Measurements from ENCODE around the gene SPAG6. TPM values are rescaled to one million over a fixed set of nuclear protein-coding genes. Genes with fewer than 3 reads are reported as not detected.

The SPAG6 gene
- polyA plus RNA-seq, 3 donors: 0.11 to 0.13 TPM; not detected in 1

GRCh38 chr10:22339761-22340328 is 5.5 kb upstream of the SPAG6 start:
- Histone ChIP-seq H3K4me3 (replicated peaks in 1 of 3; ENCODE audit: low read depth in 2 of 3, low read length in 3 of 3) (peak overlapping the region; percentile 50 to 87 (median 76)), H3K4me2 (replicated peaks; ENCODE audit: extremely low read depth, low read length, poor library complexity, severe bottlenecking) (peak overlapping the region; percentile 78), H4K20me1 (ENCODE audit: insufficient read depth, low read length) (no peaks in the 10 kb centered on the region), H2AFZ (ENCODE audit: insufficient read depth, low read depth, low read length, poor library complexity, severe bottlenecking) (peak overlapping the region; percentile 89), H3K36me3 (replicated peaks in 1 of 2; ENCODE audit: control insufficient read depth in 1 of 2, insufficient read depth in 2 of 2, low read length in 2 of 2) (no peaks in the 10 kb centered on the region), H3K27me3 (ENCODE audit: control insufficient read depth in 2 of 2, insufficient read depth in 2 of 2, low read length in 2 of 2) (peaks cover 76 to 90% of the 10 kb centered on the region in 2 donors), H3K79me2 (ENCODE audit: insufficient read depth, low read length) (no peaks in the 10 kb centered on the region), H3K9ac (ENCODE audit: insufficient read depth, low read length, poor library complexity, severe bottlenecking) (peak overlapping the region; percentile 92), H3K4me1 (ENCODE audit: control insufficient read depth in 1 of 2, insufficient read depth in 2 of 2, low read length in 2 of 2) (peaks cover 34 to 41% of the 10 kb centered on the region in 2 donors), H3K27ac (ENCODE audit: low read depth in 1 of 2, low read length in 2 of 2) (peak overlapping the region; percentile 77 to 80), H3K9me3 (replicated peaks in 1 of 2; ENCODE audit: control insufficient read depth in 1 of 2, insufficient read depth in 1 of 2, low read length in 2 of 2) (peaks cover 2 to 39% of the 10 kb centered on the region in 2 donors)
- TF ChIP-seq CTCF (IDR thresholded peaks at IDR 0.05): no peak
- H3K36me3 Mint-ChIP-seq: peaks cover 2 to 15% of the 10 kb centered on the region in 2 donors
- peaks cover 80 to 93% (median 84%) of the 10 kb centered on the region in 3 donors for H3K27me3 Mint-ChIP-seq (ENCODE audit: low read depth in 3 of 3)
- no peak for DNase-seq
- peaks cover 43% of the 10 kb centered on the region for H3K4me1 Mint-ChIP-seq
- peak overlapping the region; percentile 90 to 94 for H3K4me3 Mint-ChIP-seq
- H3K27ac Mint-ChIP-seq: peak overlapping the region; percentile 88 to 97 (median 95)
- intact Hi-C loops (cut with micrococcal nuclease): loop anchor here (10.0 kb wide), 3 partner anchors 95 to 825 kb away; partner anchors contain the start of gene DNAJC1 (in 1 of the 2)
- WGBS (ENCODE audit: insufficient coverage): 0% methylated on average over 6 of the region's 13 CpGs
- H3K9me3 Mint-ChIP-seq: peaks cover 0 to 35% (median 26%) of the 10 kb centered on the region in 7 donors

DNA sequence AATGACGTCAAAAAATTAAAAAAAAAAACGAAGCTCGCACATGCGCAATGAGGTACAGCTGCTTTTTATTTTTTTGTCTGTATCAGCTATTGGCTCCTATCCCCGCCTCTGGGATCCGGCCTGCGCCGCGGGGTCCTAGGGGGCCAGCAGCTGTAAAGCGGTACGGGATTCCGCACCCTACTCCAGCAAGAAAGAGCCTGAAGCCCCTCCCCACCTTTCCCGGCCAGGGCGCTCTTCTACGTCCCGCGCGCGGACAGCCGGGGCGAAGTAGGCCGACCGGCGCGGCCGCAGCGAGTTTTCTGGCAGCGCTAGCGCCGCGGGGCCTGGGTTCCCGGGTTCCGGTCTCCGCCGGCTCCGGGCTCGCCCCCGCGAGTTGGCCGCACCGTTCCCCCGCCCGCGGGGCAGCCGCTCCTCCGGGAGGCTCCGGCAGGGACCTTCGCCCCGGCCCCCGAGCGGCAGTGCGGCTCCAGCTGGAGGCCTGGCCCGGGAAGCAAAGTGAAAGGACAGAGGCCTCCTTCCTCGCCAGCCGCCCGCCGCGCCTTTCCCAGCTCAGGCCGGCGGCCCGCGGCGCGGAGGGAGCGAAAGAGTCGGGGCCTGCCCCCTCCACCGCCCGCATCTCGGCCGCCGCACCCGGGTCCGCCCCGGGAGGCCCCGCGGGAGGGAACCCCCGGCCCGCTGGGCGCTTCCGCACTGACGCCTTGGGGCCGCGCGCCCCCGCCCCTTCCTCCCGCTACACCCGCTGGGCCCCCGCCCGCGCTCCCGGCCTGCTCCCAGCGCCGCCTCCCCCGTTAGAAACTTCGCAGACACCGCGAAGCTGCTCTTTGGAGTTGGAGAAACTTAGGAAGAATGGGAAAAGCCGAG is 4.7 kb upstream of the SPAG6 start:
- DNase-seq: peak; percentile 75 to 78 (median 77)
- Histone ChIP-seq H3K4me3 (replicated peaks in 1 of 3; ENCODE audit: low read depth in 2 of 3, low read length in 3 of 3) (peak overlapping the region; percentile 50 to 87 (median 76)), H3K79me2 (ENCODE audit: insufficient read depth, low read length) (no peaks in the 10 kb centered on the region), H3K4me1 (ENCODE audit: control insufficient read depth in 1 of 2, insufficient read depth in 2 of 2, low read length in 2 of 2) (peaks cover 34 to 41% of the 10 kb centered on the region in 2 donors), H2AFZ (ENCODE audit: insufficient read depth, low read depth, low read length, poor library complexity, severe bottlenecking) (peak overlapping the region; percentile 89), H3K36me3 (replicated peaks in 1 of 2; ENCODE audit: control insufficient read depth in 1 of 2, insufficient read depth in 2 of 2, low read length in 2 of 2) (no peaks in the 10 kb centered on the region), H3K4me2 (replicated peaks; ENCODE audit: extremely low read depth, low read length, poor library complexity, severe bottlenecking) (peak overlapping the region; percentile 78), H4K20me1 (ENCODE audit: insufficient read depth, low read length) (no peaks in the 10 kb centered on the region), H3K9ac (ENCODE audit: insufficient read depth, low read length, poor library complexity, severe bottlenecking) (peak overlapping the region; percentile 92), H3K27ac (ENCODE audit: low read depth in 1 of 2, low read length in 2 of 2) (peak overlapping the region; percentile 77 to 80), H3K9me3 (replicated peaks in 1 of 2; ENCODE audit: control insufficient read depth in 1 of 2, insufficient read depth in 1 of 2, low read length in 2 of 2) (peaks cover 4 to 44% of the 10 kb centered on the region in 2 donors), H3K27me3 (ENCODE audit: control insufficient read depth in 2 of 2, insufficient read depth in 2 of 2, low read length in 2 of 2) (peaks cover 76 to 90% of the 10 kb centered on the region in 2 donors)
- Mint-ChIP-seq H3K27me3 (ENCODE audit: low read depth in 3 of 3) (peaks cover 82 to 93% (median 85%) of the 10 kb centered on the region in 3 donors), H3K4me1 (peaks cover 42% of the 10 kb centered on the region), H3K9me3 (peaks cover 2 to 35% (median 26%) of the 10 kb centered on the region in 7 donors), H3K27ac (peak overlapping the region; percentile 88 to 97 (median 95)), H3K4me3 (peak overlapping the region; percentile 90 to 94), H3K36me3 (peaks cover 2 to 16% of the 10 kb centered on the region in 2 donors)
- no peak for TF ChIP-seq CTCF (IDR thresholded peaks at IDR 0.05)
- WGBS (ENCODE audit: insufficient coverage): under 1% methylated on average over 96 of the region's 98 CpGs
- intact Hi-C loops (cut with micrococcal nuclease): loop anchor here (10.0 kb wide), 3 partner anchors 94 to 826 kb away; partner anchors contain the start of gene DNAJC1 (in 1 of the 2)

All from CD14-positive monocyte (primary cell).